ENCODE data around the gene PREX1. TPM values are rescaled to one million over a fixed set of nuclear protein-coding genes. Genes with fewer than 3 reads are reported as not detected.

PREX1 gene
- total and polyA plus RNA-seq, 10 donors = 36.7 to 279 (median 157) TPM

DNA sequence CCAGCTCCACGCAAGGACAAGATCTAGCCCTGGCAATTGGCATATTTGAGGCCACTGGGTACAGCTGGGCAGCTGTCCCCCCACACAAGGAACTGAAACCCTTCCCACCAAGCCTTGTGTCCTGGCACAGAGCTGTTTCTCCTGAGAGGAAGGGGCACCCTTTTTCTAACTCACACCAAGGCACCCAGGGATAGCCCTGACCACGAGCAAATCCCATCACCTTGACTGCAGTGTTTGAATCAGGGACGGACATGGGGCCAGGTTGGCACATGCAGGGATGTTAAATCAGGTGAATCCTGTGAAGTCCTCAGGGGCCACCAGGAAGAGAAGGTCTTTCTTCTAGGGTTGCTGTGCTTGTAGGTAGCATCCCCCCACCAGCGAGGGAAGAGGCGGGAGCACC, 246.6 kb downstream of the PREX1 start:
- H3K27me3 ChIP-seq (replicated peaks in 1 of 7) = peaks cover 0 to 76% (median 0%) of the 10 kb centered on the region in 7 donors
- no peaks in the 10 kb centered on the region for H3K36me3 ChIP-seq
- no peak for DNase-seq
- H3K9me3 ChIP-seq = no peaks in the 10 kb centered on the region
- TF ChIP-seq POLR2A (IDR thresholded peaks at IDR 0.05) (no peak), POLR2AphosphoS5 (IDR thresholded peaks at IDR 0.05) (no peak)
- TF ChIP-seq, protein P1, sequence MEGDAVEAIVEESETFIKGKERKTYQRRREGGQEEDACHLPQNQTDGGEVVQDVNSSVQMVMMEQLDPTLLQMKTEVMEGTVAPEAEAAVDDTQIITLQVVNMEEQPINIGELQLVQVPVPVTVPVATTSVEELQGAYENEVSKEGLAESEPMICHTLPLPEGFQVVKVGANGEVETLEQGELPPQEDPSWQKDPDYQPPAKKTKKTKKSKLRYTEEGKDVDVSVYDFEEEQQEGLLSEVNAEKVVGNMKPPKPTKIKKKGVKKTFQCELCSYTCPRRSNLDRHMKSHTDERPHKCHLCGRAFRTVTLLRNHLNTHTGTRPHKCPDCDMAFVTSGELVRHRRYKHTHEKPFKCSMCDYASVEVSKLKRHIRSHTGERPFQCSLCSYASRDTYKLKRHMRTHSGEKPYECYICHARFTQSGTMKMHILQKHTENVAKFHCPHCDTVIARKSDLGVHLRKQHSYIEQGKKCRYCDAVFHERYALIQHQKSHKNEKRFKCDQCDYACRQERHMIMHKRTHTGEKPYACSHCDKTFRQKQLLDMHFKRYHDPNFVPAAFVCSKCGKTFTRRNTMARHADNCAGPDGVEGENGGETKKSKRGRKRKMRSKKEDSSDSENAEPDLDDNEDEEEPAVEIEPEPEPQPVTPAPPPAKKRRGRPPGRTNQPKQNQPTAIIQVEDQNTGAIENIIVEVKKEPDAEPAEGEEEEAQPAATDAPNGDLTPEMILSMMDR (IDR thresholded peaks at IDR 0.05 in 8 of 11, conservative IDR thresholded peaks at IDR 0.05 in 3 of 11) = no peak
- H3K4me1 ChIP-seq = no peaks in the 10 kb centered on the region
- H3K4me3 ChIP-seq = no peak overlapping the region
- intact Hi-C loops (cut with DNase I; ENCODE audit: low total_unique reads) = no loop called here
- 82 to 89% (median 88%) methylated on average over 5 of the region's 5 CpGs for WGBS, 5 donors
- no peak overlapping the region for H3K27ac ChIP-seq

DNA sequence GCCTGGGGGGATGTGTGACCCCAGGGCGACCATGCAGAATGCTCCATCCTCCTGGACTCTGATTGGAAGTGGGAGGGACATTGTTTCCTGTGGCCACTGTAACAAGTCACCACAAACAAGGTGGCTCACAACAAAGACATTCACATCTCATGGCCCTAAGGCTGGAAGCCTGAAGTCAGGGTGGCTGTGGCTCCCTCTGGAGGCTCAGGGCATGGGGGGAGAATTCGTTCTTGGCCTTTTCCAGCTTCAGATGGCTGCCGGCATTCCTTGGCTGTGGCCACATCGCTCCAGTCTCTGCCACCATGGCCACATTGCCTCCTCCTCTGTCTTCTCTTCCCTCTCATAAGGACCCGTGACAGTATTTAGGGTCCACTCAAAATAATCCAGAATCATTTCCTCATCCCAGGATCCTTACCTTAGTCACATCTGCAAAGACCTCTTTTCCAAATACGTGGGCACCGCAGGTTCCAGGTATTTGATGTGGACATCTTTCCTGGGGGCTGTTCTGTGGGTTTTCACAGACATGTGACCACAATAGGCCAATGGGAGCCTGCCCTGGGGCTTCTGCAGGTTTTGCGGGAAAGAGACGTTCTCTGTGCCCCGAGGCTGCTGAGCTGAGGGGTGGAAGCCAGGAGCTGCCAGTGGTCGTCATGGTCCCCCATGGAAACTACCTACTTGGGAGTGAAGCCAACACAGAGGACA, 249.3 kb downstream of the PREX1 start:
- Histone ChIP-seq H3K27me3 (replicated peaks in 1 of 7) (peaks cover 0 to 65% (median 0%) of the 10 kb centered on the region in 7 donors), H3K27ac (no peak overlapping the region), H3K4me1 (no peaks in the 10 kb centered on the region), H3K9me3 (no peaks in the 10 kb centered on the region), H3K4me3 (no peak overlapping the region), H3K36me3 (no peaks in the 10 kb centered on the region)
- WGBS, 5 donors = 75 to 92% (median 83%) methylated on average over 11 of the region's 11 CpGs
- no peak for DNase-seq
- intact Hi-C loops (cut with DNase I; ENCODE audit: low total_unique reads) = no loop called here
- TF ChIP-seq, protein P1 (IDR thresholded peaks at IDR 0.05 in 8 of 11, conservative IDR thresholded peaks at IDR 0.05 in 3 of 11) = no peak
- TF ChIP-seq POLR2A (IDR thresholded peaks at IDR 0.05) (no peak), POLR2AphosphoS5 (IDR thresholded peaks at IDR 0.05) (no peak)

DNA sequence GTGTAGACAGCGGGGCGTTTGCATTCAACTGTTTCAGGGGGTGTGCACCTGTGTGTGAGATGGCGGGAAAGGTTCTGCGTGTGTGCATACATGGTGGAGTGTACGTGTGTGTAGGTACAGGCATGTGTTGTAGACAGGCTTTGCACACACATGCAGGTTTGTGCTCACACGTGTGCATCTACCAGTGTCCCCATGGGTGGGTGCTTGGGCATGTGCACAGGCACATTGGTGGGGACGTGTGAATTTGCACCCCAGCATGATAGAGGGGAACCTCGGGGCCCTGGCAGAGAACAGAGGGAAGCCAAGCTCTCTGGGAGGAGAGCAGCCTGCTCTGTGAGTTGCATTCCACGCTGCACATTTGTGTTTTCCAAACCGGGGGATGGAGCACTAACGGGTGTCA, 250.2 kb downstream of the PREX1 start:
- no peak overlapping the region for H3K4me3 ChIP-seq
- intact Hi-C loops (cut with DNase I; ENCODE audit: low total_unique reads) = no loop called here
- H3K27ac ChIP-seq = no peak overlapping the region
- no peaks in the 10 kb centered on the region for H3K9me3 ChIP-seq
- H3K4me1 ChIP-seq = no peaks in the 10 kb centered on the region
- WGBS, 5 donors = 74 to 86% (median 81%) methylated on average over 11 of the region's 11 CpGs
- H3K27me3 ChIP-seq (replicated peaks in 1 of 7) = peaks cover 0 to 62% (median 0%) of the 10 kb centered on the region in 7 donors
- DNase-seq = no peak
- H3K36me3 ChIP-seq = no peaks in the 10 kb centered on the region
- TF ChIP-seq POLR2AphosphoS5 (IDR thresholded peaks at IDR 0.05) (no peak), POLR2A (IDR thresholded peaks at IDR 0.05) (no peak)
- TF ChIP-seq, protein P1 (IDR thresholded peaks at IDR 0.05 in 8 of 11, conservative IDR thresholded peaks at IDR 0.05 in 3 of 11) = no peak

DNA sequence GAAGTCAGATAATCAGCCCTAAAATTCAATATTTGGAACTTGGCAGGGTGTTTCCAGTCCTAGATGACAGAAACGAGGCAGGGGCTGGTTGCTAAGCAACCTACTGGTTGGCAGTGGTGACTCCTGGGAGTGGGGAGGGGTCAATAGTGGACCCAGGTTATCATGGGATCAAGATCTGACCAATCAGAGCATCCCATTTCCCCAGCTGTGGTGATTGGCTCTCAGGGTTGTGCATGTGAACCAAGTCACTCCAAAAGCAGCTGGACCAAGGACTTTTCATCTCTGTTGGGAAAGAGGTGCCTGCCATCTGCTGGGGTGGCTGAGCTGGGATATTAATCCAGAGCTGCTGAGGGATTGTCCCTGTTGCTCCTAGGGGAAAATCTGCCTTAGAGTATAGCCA, 253.4 kb downstream of the PREX1 start:
- WGBS, 5 donors = 0 to 17% (median 9%) methylated on average over 1 of the region's 1 CpG
- H3K27me3 ChIP-seq (replicated peaks in 1 of 7) = peaks cover 0 to 37% (median 0%) of the 10 kb centered on the region in 7 donors
- H3K4me1 ChIP-seq = no peaks in the 10 kb centered on the region
- no peak overlapping the region for H3K27ac ChIP-seq
- no peak for DNase-seq
- no peaks in the 10 kb centered on the region for H3K9me3 ChIP-seq
- H3K4me3 ChIP-seq = no peak overlapping the region
- TF ChIP-seq POLR2AphosphoS5 (IDR thresholded peaks at IDR 0.05) (no peak), POLR2A (IDR thresholded peaks at IDR 0.05) (no peak)
- TF ChIP-seq, protein P1 (IDR thresholded peaks at IDR 0.05 in 8 of 11, conservative IDR thresholded peaks at IDR 0.05 in 3 of 11) = no peak
- intact Hi-C loops (cut with DNase I; ENCODE audit: low total_unique reads) = no loop called here
- H3K36me3 ChIP-seq = no peaks in the 10 kb centered on the region

Other genes starting within 250 kb of the PREX1 start
- 10 to 100 TPM; 34.2 to 44.4 (median 41.2) TPM for gene ARFGEF2, start 93.7 kb upstream of the PREX1 start, total RNA-seq
- 10 to 100 TPM in 1 of 3 donors, 1 to 10 TPM in 2; 6.7 to 10.2 (median 7.7) TPM for gene ARFGEF2, start 93.7 kb upstream of the PREX1 start, polyA plus RNA-seq
- gene CSE1L, start 218.3 kb upstream of the PREX1 start, total RNA-seq = 10 to 100 TPM; 32.0 to 51.5 (median 34.2) TPM
- gene CSE1L, start 218.3 kb upstream of the PREX1 start, polyA plus RNA-seq = 10 to 100 TPM; 16.7 to 23.0 (median 21.4) TPM

Data from spleen (tissue), 11 donors.